Activated T-cell treated with anti-CD3 and anti-CD28 coated beads for 24 hours (primary cell): Measurements from ENCODE around the gene SEMA3G.

ENCODE experiments used
- DNase-seq: peaks from one replicate; pipeline ENCODE4 v3.0.0-alpha.2; 2020; ENCODE audit warnings: low read depth

Gene SEMA3G

GRCh38 chr3:52444860-52445793 is at the start of gene SEMA3G:
SEMA3G (minus strand) TSS chr3:52445103; CDS start chr3:52445027, 76 bp downstream.
- DNase-seq: peak; percentile 62

GRCh38 chr3:52494445-52494844 is 49.5 kb upstream of the SEMA3G start:
- DNase-seq: no peak

GRCh38 chr3:52493232-52494017 is 48.5 kb upstream of the SEMA3G start:
- no peak for DNase-seq

- no peak for DNase-seq
These were observed 47.2 kb upstream of the SEMA3G start for GRCh38 chr3:52492059-52492458.

GRCh38 chr3:52490939-52491526 is 46.1 kb upstream of the SEMA3G start:
- DNase-seq: no peak

- no peak for DNase-seq
These were observed 45.4 kb upstream of the SEMA3G start for GRCh38 chr3:52490035-52490938.

GRCh38 chr3:52489453-52489852 is 44.5 kb upstream of the SEMA3G start:
- DNase-seq: no peak

GRCh38 chr3:52488746-52489145 is 43.8 kb upstream of the SEMA3G start:
- DNase-seq: no peak

GRCh38 chr3:52487788-52488691 is 43.1 kb upstream of the SEMA3G start:
- DNase-seq: no peak

GRCh38 chr3:52487050-52487787 is 42.3 kb upstream of the SEMA3G start:
- DNase-seq: no peak

GRCh38 chr3:52484680-52485461 is 40.0 kb upstream of the SEMA3G start:
- DNase-seq: no peak

- DNase-seq: no peak
These were observed 38.9 kb upstream of the SEMA3G start for GRCh38 chr3:52483577-52484381.

- no peak for DNase-seq
These were observed 38.2 kb upstream of the SEMA3G start for GRCh38 chr3:52483081-52483480.

- DNase-seq: no peak
These were observed 37.1 kb upstream of the SEMA3G start for GRCh38 chr3:52481819-52482521.

- no peak for DNase-seq
These were observed 36.1 kb upstream of the SEMA3G start for GRCh38 chr3:52480768-52481715.

- DNase-seq: no peak
These were observed 35.1 kb upstream of the SEMA3G start for GRCh38 chr3:52479877-52480575.
